Measurements from ENCODE around the gene ASCC2.

ASCC2 gene

GRCh38 chr22:29750559-29751538 lies 87.2 kb downstream of the ASCC2 start:
- DNase-seq = no peak

GRCh38 chr22:29750029-29750428 lies 88.0 kb downstream of the ASCC2 start:
- DNase-seq = no peak

GRCh38 chr22:29748248-29748893 lies 89.7 kb downstream of the ASCC2 start:
- no peak for DNase-seq

GRCh38 chr22:29747832-29748231 lies 90.2 kb downstream of the ASCC2 start:
- no peak for DNase-seq

- DNase-seq = no peak
Observed at GRCh38 chr22:29744902-29745301, 93.2 kb downstream of the ASCC2 start.

GRCh38 chr22:29742326-29742725 lies 95.7 kb downstream of the ASCC2 start:
- no peak for DNase-seq

GRCh38 chr22:29741926-29742325 lies 96.1 kb downstream of the ASCC2 start:
- DNase-seq = no peak

GRCh38 chr22:29740216-29740615 lies 97.9 kb downstream of the ASCC2 start:
- DNase-seq = no peak

GRCh38 chr22:29739346-29739875 lies 98.7 kb downstream of the ASCC2 start:
- DNase-seq = no peak
